Lung (tissue), 13 donors: Measurements from ENCODE around the gene LARGE1. TPM values are rescaled to one million over a fixed set of nuclear protein-coding genes. Genes with fewer than 3 reads are reported as not detected.

Experiments used
- ATAC-seq: fragments of 200-7000 bp; cut with Tn5 transposase; one replicate; pipeline ENCODE4 v1.9.1; 2020; ENCODE audit warnings: moderate number of reproducible peaks; ENCODE audit not compliant: insufficient read depth, low FRiP score
- DNase-seq, 3 donors: peaks; one replicate each; pipeline ENCODE4 v3.0.0-alpha.2; 2013 to 2017
- H3K27ac ChIP-seq, 2 donors: one replicate each; pipeline ENCODE4 v1.5.1; 2013; ENCODE audit warnings: mild to moderate bottlenecking in 2 of 2, moderate library complexity in 2 of 2, control low read depth in 1 of 2, inconsistent platforms in 1 of 2, low read depth in 1 of 2, low read length in 1 of 2
- H3K27me3 ChIP-seq, 3 donors: one replicate each; pipeline ENCODE4 v1.5.1; 2013; ENCODE audit warnings: low read length in 2 of 3; ENCODE audit not compliant: control insufficient read depth in 3 of 3, insufficient read depth in 3 of 3
- H3K36me3 ChIP-seq, 4 donors: one replicate each; pipeline ENCODE4 v1.5.1; 2013; ENCODE audit warnings: low read length in 4 of 4, mild to moderate bottlenecking in 1 of 4, moderate library complexity in 1 of 4; ENCODE audit not compliant: control insufficient read depth in 4 of 4, insufficient read depth in 4 of 4
- H3K4me1 ChIP-seq, 5 donors: one replicate each; pipeline ENCODE4 v1.5.1; 2013; ENCODE audit warnings: low read length in 5 of 5, mild to moderate bottlenecking in 2 of 5, moderate library complexity in 1 of 5; ENCODE audit not compliant: control insufficient read depth in 5 of 5, insufficient read depth in 5 of 5
- H3K4me3 ChIP-seq: one replicate; pipeline ENCODE4 v1.5.1; 2013; ENCODE audit warnings: mild to moderate bottlenecking, control low read depth, moderate library complexity
- H3K9ac ChIP-seq, 2 donors: one replicate each; pipeline ENCODE4 v1.5.1; 2013; ENCODE audit warnings: low read length in 2 of 2, control low read depth in 1 of 2; ENCODE audit not compliant: insufficient read depth in 1 of 2
- H3K9me3 ChIP-seq, 4 donors: one replicate each; pipeline ENCODE4 v1.5.1; 2013; ENCODE audit warnings: low read length in 3 of 4, mild to moderate bottlenecking in 1 of 4, moderate library complexity in 1 of 4; ENCODE audit not compliant: control insufficient read depth in 4 of 4, insufficient read depth in 3 of 4
- WGBS, 2 donors: extraction: QIAGEN DNeasy Blood & Tissue Kit; methylation state at CpG; one replicate each; pipeline ENCODE4 v1.1.7; 2013; 5-methylcytosine and 5-hydroxymethylcytosine counted together
- polyA plus RNA-seq, 2 donors: library from polyadenylated mRNA; stranded (reverse); fragments of 200-250 nt; gene quantifications; one replicate each; pipeline ENCODE4 v1.2.1, GENCODE V29; 2013
- small RNA-seq: library from RNA; depleted of rRNA; stranded (forward); fragments of <200 nt; gene quantifications from one replicate; pipeline ENCODE3, GENCODE V24; 2014; ENCODE audit warnings: low replicate concordance
- total RNA-seq, 2 donors: library from RNA; depleted of rRNA in 1 of 2; stranded (reverse); fragments of >200 nt in 1 of 2; gene quantifications; one replicate each; pipeline ENCODE4 v1.2.1, GENCODE V29; 2014 to 2021
- TF ChIP-seq, protein P1 (sequence below): IDR thresholded peaks from 2 replicates; pipeline ENCODE4 v1.5.1; 2012; ENCODE audit warnings: mild to moderate bottlenecking; ENCODE audit errors: control extremely low read depth, extremely low read depth
- donor health status: control.
- donor health status: control.
- donor health status: Bipolar disorder and iron deficiency.
- donor health status: healthy.
- donor health status: DM: yes; HTN: yes; CAD: no.

Gene LARGE1
- total and polyA plus RNA-seq, 4 donors = 2.9 to 41.1 (median 15.4) TPM

DNA sequence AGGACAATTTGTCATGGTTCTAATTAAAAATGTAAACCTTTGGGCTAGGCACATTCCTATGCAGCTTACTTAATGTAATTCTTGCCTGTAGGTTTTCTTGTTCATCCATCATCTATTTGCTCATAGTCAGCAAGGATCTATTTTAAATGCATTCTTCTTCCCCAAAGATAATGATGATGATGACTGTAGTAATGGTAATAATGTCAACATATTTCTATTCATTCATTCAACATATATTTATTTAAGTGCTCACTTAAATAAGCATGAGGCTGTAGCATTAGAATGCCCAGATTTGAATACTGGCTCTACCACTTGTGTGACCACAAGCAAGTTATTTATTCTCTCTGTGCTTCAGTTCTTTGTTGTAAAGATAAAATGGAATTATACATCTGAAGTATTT is 692.5 kb downstream of the LARGE1 start:
- H3K9ac ChIP-seq = no peak overlapping the region
- DNase-seq = no peak
- H3K27me3 ChIP-seq = no peaks in the 10 kb centered on the region
- H3K9me3 ChIP-seq = peaks cover 0 to 21% (median 3%) of the 10 kb centered on the region in 4 donors
- no peak overlapping the region for H3K4me3 ChIP-seq
- no peaks in the 10 kb centered on the region for H3K4me1 ChIP-seq
- no peak for ATAC-seq
- H3K27ac ChIP-seq = no peak overlapping the region
- TF ChIP-seq, protein P1, sequence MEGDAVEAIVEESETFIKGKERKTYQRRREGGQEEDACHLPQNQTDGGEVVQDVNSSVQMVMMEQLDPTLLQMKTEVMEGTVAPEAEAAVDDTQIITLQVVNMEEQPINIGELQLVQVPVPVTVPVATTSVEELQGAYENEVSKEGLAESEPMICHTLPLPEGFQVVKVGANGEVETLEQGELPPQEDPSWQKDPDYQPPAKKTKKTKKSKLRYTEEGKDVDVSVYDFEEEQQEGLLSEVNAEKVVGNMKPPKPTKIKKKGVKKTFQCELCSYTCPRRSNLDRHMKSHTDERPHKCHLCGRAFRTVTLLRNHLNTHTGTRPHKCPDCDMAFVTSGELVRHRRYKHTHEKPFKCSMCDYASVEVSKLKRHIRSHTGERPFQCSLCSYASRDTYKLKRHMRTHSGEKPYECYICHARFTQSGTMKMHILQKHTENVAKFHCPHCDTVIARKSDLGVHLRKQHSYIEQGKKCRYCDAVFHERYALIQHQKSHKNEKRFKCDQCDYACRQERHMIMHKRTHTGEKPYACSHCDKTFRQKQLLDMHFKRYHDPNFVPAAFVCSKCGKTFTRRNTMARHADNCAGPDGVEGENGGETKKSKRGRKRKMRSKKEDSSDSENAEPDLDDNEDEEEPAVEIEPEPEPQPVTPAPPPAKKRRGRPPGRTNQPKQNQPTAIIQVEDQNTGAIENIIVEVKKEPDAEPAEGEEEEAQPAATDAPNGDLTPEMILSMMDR = no peak
- no peaks in the 10 kb centered on the region for H3K36me3 ChIP-seq

DNA sequence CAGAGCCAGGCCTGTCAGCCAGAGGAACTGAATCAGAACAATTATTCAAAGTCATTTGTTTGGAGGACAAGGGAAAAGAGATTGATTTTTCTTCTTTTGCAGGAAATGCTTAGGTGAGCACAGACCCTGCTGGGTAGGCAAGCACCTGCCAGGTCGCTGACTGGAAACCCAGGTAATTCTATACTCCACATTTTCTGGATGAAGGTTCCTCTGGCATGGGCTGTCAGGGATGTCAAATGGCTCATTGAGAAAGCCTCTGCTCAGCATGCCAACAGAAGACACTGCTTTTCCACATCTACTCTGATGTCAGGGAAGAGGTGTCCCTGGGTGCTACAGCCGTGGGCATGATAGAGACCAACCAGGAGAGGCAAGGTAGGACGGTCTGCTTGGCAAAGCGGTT is 695.4 kb downstream of the LARGE1 start:
- peaks cover 0 to 3% (median 0%) of the 10 kb centered on the region in 3 donors for H3K27me3 ChIP-seq
- H3K4me3 ChIP-seq = no peak overlapping the region
- ATAC-seq (no peak), DNase-seq (no peak)
- H3K4me1 ChIP-seq = no peaks in the 10 kb centered on the region
- TF ChIP-seq, protein P1 = no peak
- peaks cover 0 to 13% (median under 1%) of the 10 kb centered on the region in 4 donors for H3K9me3 ChIP-seq
- no peak overlapping the region for H3K9ac ChIP-seq
- H3K27ac ChIP-seq = no peak overlapping the region
- no peaks in the 10 kb centered on the region for H3K36me3 ChIP-seq
- 91% methylated on average over 4 of the region's 4 CpGs for WGBS, 2 donors

Small RNA genes lying within 50 kb of the gene (small RNA-seq; reads per million reads assigned to genes)
- not detected for gene MIR4764
- gene SNORA50B = not detected
